Measurements from ENCODE around the gene FGD2. TPM values are rescaled to one million over a fixed set of nuclear protein-coding genes. Genes with fewer than 3 reads are reported as not detected.

Gene FGD2
- total and polyA plus RNA-seq, 2 of the 8 experiments (the other 6 are each of a cell fraction or from before 2014, with no cell fraction given): 0.12 to 0.32 TPM

- TF ChIP-seq CHD7 (IDR thresholded peaks at IDR 0.05; ENCODE audit: insufficient replicate concordance, low read length) (no peak), RNF2 (IDR thresholded peaks at IDR 0.05; ENCODE audit: borderline replicate concordance, low read depth, low read length, missing control alignments, poor library complexity, severe bottlenecking) (no peak), ASH2L (IDR thresholded peaks at IDR 0.05; ENCODE audit: low read length) (no peak), EGR1 (IDR thresholded peaks at IDR 0.05; ENCODE audit: borderline replicate concordance, low read depth, low read length) (no peak), GABPA (IDR thresholded peaks at IDR 0.05; ENCODE audit: borderline replicate concordance, insufficient read depth, low read length) (no peak), GTF2F1 (IDR thresholded peaks at IDR 0.05; ENCODE audit: borderline replicate concordance, low read depth, low read length) (no peak), POLR2AphosphoS5 (IDR thresholded peaks at IDR 0.05; ENCODE audit: low read depth, low read length) (no peak), EZH2 (IDR thresholded peaks at IDR 0.05; ENCODE audit: low read depth, low read length, severe bottlenecking) (no peak)
- TF ChIP-seq, protein P1, sequence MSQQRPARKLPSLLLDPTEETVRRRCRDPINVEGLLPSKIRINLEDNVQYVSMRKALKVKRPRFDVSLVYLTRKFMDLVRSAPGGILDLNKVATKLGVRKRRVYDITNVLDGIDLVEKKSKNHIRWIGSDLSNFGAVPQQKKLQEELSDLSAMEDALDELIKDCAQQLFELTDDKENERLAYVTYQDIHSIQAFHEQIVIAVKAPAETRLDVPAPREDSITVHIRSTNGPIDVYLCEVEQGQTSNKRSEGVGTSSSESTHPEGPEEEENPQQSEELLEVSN (IDR thresholded peaks at IDR 0.05): no peak
These were observed 51.1 kb downstream of the FGD2 start (continued) for GRCh38 chr6:37056439-37057127.

Data from H1 (cell line).